SU-DHL-6 (cell line): ENCODE data around the gene KCNK1.

Experiments
- H2AFZ ChIP-seq: fragments of 200-600 bp; sonication (generic); 2 replicates; pipeline ENCODE4 v1.6.1; 2014; ENCODE audit warnings: low read depth, mild to moderate bottlenecking, moderate library complexity, mixed read lengths, antibody characterized with exemption, low read length; ENCODE audit not compliant: severe bottlenecking
- H3F3A ChIP-seq: fragments of 200-600 bp; shearing (Covaris generic); 2 replicates; pipeline ENCODE4 v1.6.0; 2016; ENCODE audit warnings: antibody characterized with exemption, mild to moderate bottlenecking; ENCODE audit not compliant: insufficient read depth
- H3K27ac ChIP-seq: fragments of 200-600 bp; sonication (generic); 2 replicates; pipeline ENCODE4 v1.5.1; 2016; ENCODE audit warnings: low read depth, mild to moderate bottlenecking, low read length, moderate library complexity, mixed read lengths
- H3K27me3 ChIP-seq: fragments of 200-600 bp; sonication (generic), shearing (Covaris generic); 2 replicates; pipeline ENCODE4 v1.6.0; 2014; ENCODE audit warnings: mild to moderate bottlenecking, low read length
- H3K36me3 ChIP-seq: fragments of 200-600 bp; sonication (generic); 2 replicates; pipeline ENCODE4 v1.6.1; 2014; ENCODE audit warnings: mild to moderate bottlenecking, low read length, mixed read lengths
- H3K4me2 ChIP-seq: fragments of 300-600, 200-600 bp; shearing (Covaris generic), sonication (generic); 2 replicates; pipeline ENCODE4 v1.6.0; 2014; ENCODE audit warnings: low read length, low read depth, mild to moderate bottlenecking; ENCODE audit not compliant: poor library complexity, severe bottlenecking
- H3K4me3 ChIP-seq: fragments of 200-600 bp; sonication (generic); 2 replicates; pipeline ENCODE4 v1.5.1; 2014; ENCODE audit warnings: antibody characterized with exemption, low read length, mild to moderate bottlenecking, mixed read lengths; ENCODE audit not compliant: insufficient read depth, poor library complexity, severe bottlenecking
- H3K79me2 ChIP-seq: fragments of 200-600 bp; sonication (generic); 2 replicates; pipeline ENCODE4 v1.6.1; 2014; ENCODE audit warnings: mild to moderate bottlenecking, low read length, moderate library complexity; ENCODE audit not compliant: insufficient read depth
- H3K9ac ChIP-seq: fragments of 200-600 bp; sonication (generic); 2 replicates; pipeline ENCODE4 v1.7.0; 2014; ENCODE audit warnings: mild to moderate bottlenecking, low read length
- H3K9me2 ChIP-seq: fragments of 200-600 bp; sonication (generic); replicated peaks from 2 replicates; pipeline ENCODE4 v1.6.1; 2014; ENCODE audit warnings: low read length; ENCODE audit not compliant: insufficient read depth
- H3K9me3 ChIP-seq: fragments of 200-600 bp; sonication (generic); 2 replicates; pipeline ENCODE4 v1.6.1; 2014; ENCODE audit warnings: low read length, mixed read lengths; ENCODE audit not compliant: insufficient read depth
- H4K20me1 ChIP-seq: fragments of 200-600 bp; sonication (generic); 2 replicates; pipeline ENCODE4 v1.6.1; 2014; ENCODE audit warnings: low read depth, mild to moderate bottlenecking, antibody characterized with exemption, low read length, moderate library complexity, mixed read lengths
- EZH2phosphoT487 ChIP-seq: fragments of 200-600 bp; sonication (generic), shearing (Covaris generic); conservative IDR thresholded peaks from 2 replicates; pipeline ENCODE4 v1.6.1; 2018; ENCODE audit warnings: mild to moderate bottlenecking, antibody characterized with exemption, low read length, moderate library complexity, mixed read lengths
- TF ChIP-seq, protein P1 (sequence below): fragments of 200-600 bp; sonication (generic); IDR thresholded peaks from one replicate; pipeline ENCODE4 v1.5.1; 2017; ENCODE audit warnings: antibody characterized with exemption, mild to moderate bottlenecking, low read length, moderate library complexity; ENCODE audit not compliant: insufficient read depth, poor library complexity, severe bottlenecking

Gene KCNK1

DNA sequence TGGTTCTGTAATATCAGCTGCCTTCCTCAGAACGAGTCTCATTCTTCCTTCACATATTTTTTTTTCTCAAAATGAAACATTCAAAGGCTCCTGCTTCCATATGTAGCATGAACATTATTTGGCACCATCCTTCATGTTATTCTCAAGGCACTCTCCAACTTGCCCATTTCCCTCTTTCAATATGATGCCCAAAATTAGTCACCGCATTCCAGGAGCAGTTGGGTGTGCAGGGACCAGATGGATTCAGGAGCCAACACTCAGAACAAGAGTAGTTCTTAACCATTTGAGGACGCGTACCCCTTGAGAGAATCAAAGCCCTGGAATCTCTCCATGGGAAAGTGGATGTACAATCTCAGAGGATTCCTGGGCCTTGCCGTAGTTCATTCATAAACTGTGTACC, 50.3 kb downstream of the KCNK1 start:
- H3K4me3 ChIP-seq: no peak overlapping the region
- no peaks in the 10 kb centered on the region for H4K20me1 ChIP-seq
- no peaks in the 10 kb centered on the region for H3K36me3 ChIP-seq
- H3K9me3 ChIP-seq: no peaks in the 10 kb centered on the region
- H3K9me2 ChIP-seq: no peaks in the 10 kb centered on the region
- H3K27ac ChIP-seq: no peak overlapping the region
- no peaks in the 10 kb centered on the region for H3K27me3 ChIP-seq
- H3F3A ChIP-seq: no peaks in the 10 kb centered on the region
- no peak overlapping the region for H2AFZ ChIP-seq
- TF ChIP-seq, protein P1, sequence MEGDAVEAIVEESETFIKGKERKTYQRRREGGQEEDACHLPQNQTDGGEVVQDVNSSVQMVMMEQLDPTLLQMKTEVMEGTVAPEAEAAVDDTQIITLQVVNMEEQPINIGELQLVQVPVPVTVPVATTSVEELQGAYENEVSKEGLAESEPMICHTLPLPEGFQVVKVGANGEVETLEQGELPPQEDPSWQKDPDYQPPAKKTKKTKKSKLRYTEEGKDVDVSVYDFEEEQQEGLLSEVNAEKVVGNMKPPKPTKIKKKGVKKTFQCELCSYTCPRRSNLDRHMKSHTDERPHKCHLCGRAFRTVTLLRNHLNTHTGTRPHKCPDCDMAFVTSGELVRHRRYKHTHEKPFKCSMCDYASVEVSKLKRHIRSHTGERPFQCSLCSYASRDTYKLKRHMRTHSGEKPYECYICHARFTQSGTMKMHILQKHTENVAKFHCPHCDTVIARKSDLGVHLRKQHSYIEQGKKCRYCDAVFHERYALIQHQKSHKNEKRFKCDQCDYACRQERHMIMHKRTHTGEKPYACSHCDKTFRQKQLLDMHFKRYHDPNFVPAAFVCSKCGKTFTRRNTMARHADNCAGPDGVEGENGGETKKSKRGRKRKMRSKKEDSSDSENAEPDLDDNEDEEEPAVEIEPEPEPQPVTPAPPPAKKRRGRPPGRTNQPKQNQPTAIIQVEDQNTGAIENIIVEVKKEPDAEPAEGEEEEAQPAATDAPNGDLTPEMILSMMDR: no peak
- TF ChIP-seq EZH2phosphoT487: no peak
- no peaks in the 10 kb centered on the region for H3K79me2 ChIP-seq
- no peak overlapping the region for H3K9ac ChIP-seq
- no peak overlapping the region for H3K4me2 ChIP-seq

DNA sequence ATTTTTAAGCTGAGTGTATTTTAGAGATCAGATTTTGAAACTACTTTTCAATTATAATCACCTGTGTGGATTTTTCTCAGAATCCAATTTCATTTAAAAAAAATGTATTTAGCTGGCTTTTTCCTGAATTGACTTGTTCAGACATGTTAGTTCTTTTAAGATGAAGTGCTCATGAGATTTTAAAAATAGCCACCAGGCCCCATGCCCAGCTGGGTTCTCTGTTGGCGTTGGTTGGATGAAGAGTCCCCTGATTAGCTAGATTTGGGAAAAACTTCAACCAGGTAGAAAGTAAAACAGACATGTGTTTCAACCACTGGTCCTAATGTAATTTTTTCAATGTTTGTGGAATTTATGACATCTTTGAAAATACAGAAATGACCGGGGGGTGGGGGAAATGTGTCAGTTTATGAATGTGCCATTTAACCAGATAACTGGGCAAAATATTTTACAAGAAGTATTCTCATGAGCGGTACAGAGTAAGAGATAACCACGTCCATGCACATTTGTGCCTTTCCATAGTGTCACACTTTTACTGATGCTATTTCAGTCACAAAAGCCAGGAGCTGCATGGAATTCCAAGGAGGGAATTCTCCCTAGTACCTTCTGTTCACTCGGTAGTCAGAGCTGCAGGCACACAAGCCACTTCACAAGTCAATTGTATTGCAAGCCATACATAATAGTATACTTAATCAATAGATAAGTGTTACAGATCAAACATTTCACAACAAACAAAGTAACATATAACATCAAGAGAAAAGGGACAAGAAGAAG, 51.1 kb downstream of the KCNK1 start:
- Histone ChIP-seq H3K36me3 (no peaks in the 10 kb centered on the region), H2AFZ (no peak overlapping the region), H3K79me2 (no peaks in the 10 kb centered on the region), H3F3A (no peaks in the 10 kb centered on the region), H4K20me1 (no peaks in the 10 kb centered on the region), H3K4me2 (no peak overlapping the region), H3K9me2 (no peaks in the 10 kb centered on the region), H3K27ac (no peak overlapping the region), H3K4me3 (no peak overlapping the region), H3K27me3 (no peaks in the 10 kb centered on the region), H3K9ac (no peak overlapping the region), H3K9me3 (no peaks in the 10 kb centered on the region)
- TF ChIP-seq EZH2phosphoT487: no peak
- TF ChIP-seq, protein P1: no peak

DNA sequence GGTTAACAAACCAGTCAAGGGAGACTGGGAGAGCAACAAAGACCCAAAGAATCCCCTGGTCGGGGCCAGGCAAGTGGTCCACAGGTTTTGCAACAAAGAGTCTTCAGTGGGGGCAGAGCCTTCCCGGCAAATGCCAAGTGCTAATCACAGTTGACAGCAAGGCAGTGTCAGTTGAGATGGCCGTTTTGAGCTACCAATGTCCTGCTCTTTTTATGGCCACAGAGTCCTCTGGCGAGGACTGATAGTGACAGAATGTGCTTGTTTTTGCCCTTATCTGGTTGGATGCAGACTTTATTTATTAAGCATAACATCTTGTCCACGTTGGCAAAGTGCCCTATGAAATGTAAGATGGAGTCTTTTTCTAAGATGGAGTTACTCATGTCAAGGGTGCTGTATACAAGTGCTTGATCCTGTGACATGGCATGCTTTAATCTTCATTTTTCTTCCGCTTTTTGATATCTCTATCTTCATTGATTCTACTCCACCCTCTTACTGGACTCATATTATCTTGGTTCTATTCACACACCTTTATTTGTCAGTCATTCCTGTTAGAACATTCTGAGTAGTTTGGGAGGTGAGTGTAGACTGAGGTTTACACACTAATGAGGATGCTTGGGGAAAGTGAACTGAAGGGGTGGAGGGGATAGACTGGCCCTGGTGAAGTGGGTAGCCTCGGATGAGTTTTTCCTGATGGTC, 51.8 kb downstream of the KCNK1 start:
- H2AFZ ChIP-seq: no peak overlapping the region

More for the DNA sequence above, 51.8 kb downstream of the KCNK1 start:
- Histone ChIP-seq H3K9me3 (no peaks in the 10 kb centered on the region), H3K79me2 (no peaks in the 10 kb centered on the region), H3K9ac (no peak overlapping the region), H3K9me2 (no peaks in the 10 kb centered on the region), H3K4me2 (no peak overlapping the region), H3F3A (no peaks in the 10 kb centered on the region), H4K20me1 (no peaks in the 10 kb centered on the region), H3K4me3 (no peak overlapping the region), H3K36me3 (no peaks in the 10 kb centered on the region), H3K27ac (no peak overlapping the region), H3K27me3 (no peaks in the 10 kb centered on the region)
- TF ChIP-seq, protein P1: no peak
- no peak for TF ChIP-seq EZH2phosphoT487
